Measurements from ENCODE around the gene AGBL4.
"Not testable (repeated sequence)": the region's sequence is repeated elsewhere in the genome, so short reads cannot be mapped to it uniquely, and the experiment has no call there.

The AGBL4 gene

GRCh38 chr1:49424782-49425181, 599.0 kb downstream of the AGBL4 start:
- no peak for DNase-seq (ENCODE audit: low read depth)

GRCh38 chr1:49416758-49417157, 607.0 kb downstream of the AGBL4 start:
- DNase-seq (ENCODE audit: low read depth) = no peak

- DNase-seq (ENCODE audit: low read depth) = no peak
These were observed 615.4 kb downstream of the AGBL4 start for GRCh38 chr1:49408346-49408745.

- no peak for DNase-seq (ENCODE audit: low read depth)
These were observed 626.7 kb downstream of the AGBL4 start for GRCh38 chr1:49397086-49397485.

- no peak for DNase-seq (ENCODE audit: low read depth)
These were observed 629.6 kb downstream of the AGBL4 start for GRCh38 chr1:49394200-49394599.

GRCh38 chr1:49389699-49390098, 634.1 kb downstream of the AGBL4 start:
- no peak for DNase-seq (ENCODE audit: low read depth)

GRCh38 chr1:49364676-49365075, 659.1 kb downstream of the AGBL4 start:
- DNase-seq (ENCODE audit: low read depth) = no peak

- no peak for DNase-seq (ENCODE audit: low read depth)
These were observed 660.1 kb downstream of the AGBL4 start for GRCh38 chr1:49363628-49364027.

- DNase-seq (ENCODE audit: low read depth) = no peak
These were observed 665.7 kb downstream of the AGBL4 start for GRCh38 chr1:49358036-49358435.

- DNase-seq (ENCODE audit: low read depth) = no peak
These were observed 667.2 kb downstream of the AGBL4 start for GRCh38 chr1:49356594-49356993.

- DNase-seq (ENCODE audit: low read depth) = no peak
These were observed 672.0 kb downstream of the AGBL4 start for GRCh38 chr1:49351768-49352167.

- DNase-seq (ENCODE audit: low read depth) = no peak
These were observed 676.9 kb downstream of the AGBL4 start for GRCh38 chr1:49346767-49347349.

GRCh38 chr1:49340576-49340975, 683.2 kb downstream of the AGBL4 start:
- no peak for DNase-seq (ENCODE audit: low read depth)

- no peak for DNase-seq (ENCODE audit: low read depth)
These were observed 684.7 kb downstream of the AGBL4 start for GRCh38 chr1:49339043-49339442.

GRCh38 chr1:49337251-49337650, 686.5 kb downstream of the AGBL4 start:
- DNase-seq (ENCODE audit: low read depth) = no peak

- no peak for DNase-seq (ENCODE audit: low read depth)
These were observed 689.8 kb downstream of the AGBL4 start for GRCh38 chr1:49333906-49334305.

GRCh38 chr1:49331066-49331852, 692.5 kb downstream of the AGBL4 start:
- no peak for DNase-seq (ENCODE audit: low read depth)

- no peak for DNase-seq (ENCODE audit: low read depth)
These were observed 699.7 kb downstream of the AGBL4 start for GRCh38 chr1:49323925-49324540.

- DNase-seq (ENCODE audit: low read depth) = not testable (repeated sequence)
These were observed 703.3 kb downstream of the AGBL4 start for GRCh38 chr1:49320493-49320892.

GRCh38 chr1:49319426-49319963, 704.3 kb downstream of the AGBL4 start:
- DNase-seq (ENCODE audit: low read depth) = no peak

- no peak for DNase-seq (ENCODE audit: low read depth)
These were observed 705.5 kb downstream of the AGBL4 start for GRCh38 chr1:49318218-49318617.

GRCh38 chr1:49307457-49307856, 716.3 kb downstream of the AGBL4 start:
- no peak for DNase-seq (ENCODE audit: low read depth)

GRCh38 chr1:49306507-49307070, 717.2 kb downstream of the AGBL4 start:
- DNase-seq (ENCODE audit: low read depth) = no peak
